Heart left ventricle (tissue), 13 donors: ENCODE measurements around the gene POLR3H.

Experiments used
- POLR2A ChIP-seq, 2 donors: fragments of 450-650 bp; IDR thresholded peaks; one replicate each; pipeline ENCODE4 v1.6.1; 2017; ENCODE audit warnings: antibody characterized with exemption in 2 of 2, mild to moderate bottlenecking in 2 of 2, moderate library complexity in 2 of 2
- TF ChIP-seq, protein P1 (sequence below), 12 donors: fragments of 200-600 bp; sonication (generic) in 4 of 12; IDR thresholded peaks; one replicate each; pipeline versions ENCODE4 v1.5.0 to v1.8.0; 2018 to 2022; ENCODE audit warnings: antibody characterized with exemption in 12 of 12, mild to moderate bottlenecking in 5 of 12
- donor health status: ischemic (EF 13 %, LVEDD 7.1; RV severe dilation, severe dysfunction).
- donor health status: DM: no; HTN: yes; CAD: no.
- donor health status: DM: no; HTN: no; CAD: no.
- donor health status: ischemic (EF 25% LVEDD 6.9; RV normal size, moderate dysfunction).
- donor health status: ischemic (EF 25% LVEDD 5.7; RV mildly dilated, moderate dysfunction).
- donor health status: ischemic (EF 35%, LVEDD 5.7; RV mildly dilated, moderate dysfunction).
- donor health status: nonischemic (EF 11% LVEDD 7.7; RV severe dilation, severe dysfunction).
- donor health status: DM: yes; HTN: yes; CAD: no.
- donor health status: PGD.
- donor health status: ischemic (EF 29% LVEDD 5.4; RV normal size, mild dysfunction).
- donor health status: nonischemic (EF 23%, LVEDD 6.1; RV moderate dilation, normal function).

DNA sequence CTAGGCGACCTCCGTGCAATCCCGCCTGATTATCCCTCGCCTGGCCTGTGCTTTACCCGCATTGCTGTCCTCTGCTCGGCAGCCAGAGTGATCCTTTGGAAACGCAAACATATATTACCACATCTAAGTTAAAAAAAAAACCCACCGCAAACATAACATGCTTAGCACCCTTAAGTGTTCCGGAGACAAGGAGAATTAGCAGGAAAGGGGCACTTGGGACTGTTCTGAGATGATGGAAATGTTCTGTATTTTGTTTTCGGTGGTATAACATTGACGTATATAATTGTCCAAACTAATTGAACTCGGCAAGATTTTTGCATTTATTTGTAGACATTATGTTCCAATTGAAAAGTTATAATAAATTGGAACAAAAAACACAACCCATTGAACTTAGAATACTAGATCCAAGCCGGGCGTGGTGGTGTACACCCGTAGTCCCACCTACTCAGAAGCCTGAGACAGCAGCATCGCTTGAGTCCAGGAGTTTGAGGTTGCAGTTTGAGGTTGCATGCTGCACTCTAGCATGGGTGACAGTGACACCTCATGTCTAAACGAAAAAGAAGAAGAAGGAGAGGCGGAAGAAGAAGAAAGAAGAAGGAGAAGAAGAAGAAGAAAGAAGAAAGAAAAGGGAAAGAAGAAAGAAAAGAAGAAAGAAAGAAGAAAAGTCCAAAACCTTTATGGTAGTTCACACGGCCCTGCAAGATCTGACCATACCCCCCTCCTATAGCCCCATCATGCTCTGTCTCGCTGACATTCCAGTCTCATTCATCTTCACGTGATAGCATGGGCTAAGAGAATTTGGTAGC, 604 bp upstream of the POLR3H start:
- TF ChIP-seq, protein P1, sequence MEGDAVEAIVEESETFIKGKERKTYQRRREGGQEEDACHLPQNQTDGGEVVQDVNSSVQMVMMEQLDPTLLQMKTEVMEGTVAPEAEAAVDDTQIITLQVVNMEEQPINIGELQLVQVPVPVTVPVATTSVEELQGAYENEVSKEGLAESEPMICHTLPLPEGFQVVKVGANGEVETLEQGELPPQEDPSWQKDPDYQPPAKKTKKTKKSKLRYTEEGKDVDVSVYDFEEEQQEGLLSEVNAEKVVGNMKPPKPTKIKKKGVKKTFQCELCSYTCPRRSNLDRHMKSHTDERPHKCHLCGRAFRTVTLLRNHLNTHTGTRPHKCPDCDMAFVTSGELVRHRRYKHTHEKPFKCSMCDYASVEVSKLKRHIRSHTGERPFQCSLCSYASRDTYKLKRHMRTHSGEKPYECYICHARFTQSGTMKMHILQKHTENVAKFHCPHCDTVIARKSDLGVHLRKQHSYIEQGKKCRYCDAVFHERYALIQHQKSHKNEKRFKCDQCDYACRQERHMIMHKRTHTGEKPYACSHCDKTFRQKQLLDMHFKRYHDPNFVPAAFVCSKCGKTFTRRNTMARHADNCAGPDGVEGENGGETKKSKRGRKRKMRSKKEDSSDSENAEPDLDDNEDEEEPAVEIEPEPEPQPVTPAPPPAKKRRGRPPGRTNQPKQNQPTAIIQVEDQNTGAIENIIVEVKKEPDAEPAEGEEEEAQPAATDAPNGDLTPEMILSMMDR (IDR thresholded peaks at IDR 0.05) = no peak
- no peak for TF ChIP-seq POLR2A (IDR thresholded peaks at IDR 0.05)
